HTR-8/SVneo (cell line): Measurements from ENCODE around the gene TMEM150A.
"Not testable (repeated sequence)": the region's sequence is repeated elsewhere in the genome, so short reads cannot be mapped to it uniquely, and the experiment has no call there.

Experiments
- DNase-seq: peaks from one replicate; pipeline ENCODE4 v3.0.0; 2011; ENCODE audit warnings: low spot score, mixed read lengths; ENCODE audit not compliant: insufficient read length
- FAIRE-seq: peaks from 2 replicates; lab custom pipeline; 2011; peaks lifted over from hg19 to GRCh38; lab: Jason Lieb, UNC

Gene TMEM150A

GRCh38 chr2:85613717-85614515 lies 11.4 kb upstream of the TMEM150A start:
- FAIRE-seq (no peak), DNase-seq (no peak)

- DNase-seq (peak; percentile 95), FAIRE-seq (peak; percentile 49)
These were observed 9.4 kb upstream of the TMEM150A start, which contains the start of gene C2orf68 for GRCh38 chr2:85611705-85612587. C2orf68 (minus strand) TSS chr2:85612066; CDS start chr2:85611984, 82 bp downstream.

- DNase-seq (no peak), FAIRE-seq (no peak)
These were observed 8.8 kb upstream of the TMEM150A start for GRCh38 chr2:85611217-85611704.

GRCh38 chr2:85607268-85608215 lies 5.0 kb upstream of the TMEM150A start:
- no peak for DNase-seq
- no peak for FAIRE-seq

- no peak for DNase-seq
- no peak for FAIRE-seq
These were observed 3.6 kb upstream of the TMEM150A start for GRCh38 chr2:85606116-85606455.

- DNase-seq (no peak), FAIRE-seq (no peak)
These were observed 3.1 kb upstream of the TMEM150A start for GRCh38 chr2:85605406-85606115.

GRCh38 chr2:85604568-85605339 lies 2.3 kb upstream of the TMEM150A start:
- DNase-seq (no peak), FAIRE-seq (no peak)

- DNase-seq, FAIRE-seq: not testable (repeated sequence)
These were observed 1.6 kb upstream of the TMEM150A start for GRCh38 chr2:85604133-85604444.

GRCh38 chr2:85601771-85602475 lies 575 bp downstream of the TMEM150A start:
- FAIRE-seq (no peak), DNase-seq (peak; percentile 37)

- no peak for FAIRE-seq
- no peak for DNase-seq
These were observed 1.3 kb downstream of the TMEM150A start for GRCh38 chr2:85600951-85601770.

GRCh38 chr2:85600235-85600575 lies 2.3 kb downstream of the TMEM150A start:
- DNase-seq: no peak
- FAIRE-seq: no peak

- DNase-seq: no peak
- no peak for FAIRE-seq
These were observed 2.8 kb downstream of the TMEM150A start for GRCh38 chr2:85599468-85600234.

GRCh38 chr2:85598594-85599340 lies 3.7 kb downstream of the TMEM150A start:
- FAIRE-seq (no peak), DNase-seq (no peak)

- no peak for DNase-seq
- FAIRE-seq: no peak
These were observed 5.3 kb downstream of the TMEM150A start for GRCh38 chr2:85597241-85597640.

- DNase-seq (no peak), FAIRE-seq (no peak)
These were observed 5.9 kb downstream of the TMEM150A start for GRCh38 chr2:85596486-85597143.

- no peak for FAIRE-seq
These were observed 6.5 kb downstream of the TMEM150A start for GRCh38 chr2:85596026-85596333.

More at GRCh38 chr2:85596026-85596333, 6.5 kb downstream of the TMEM150A start:
- no peak for DNase-seq
